ENCODE data around the gene MEX3D.
A peak's percentile ranks its signal among the peaks of the same experiment; 100 is the strongest.

MEX3D gene

GRCh38 chr19:1514986-1515721 lies 53.0 kb downstream of the MEX3D start:
- no peak for DNase-seq

DNA sequence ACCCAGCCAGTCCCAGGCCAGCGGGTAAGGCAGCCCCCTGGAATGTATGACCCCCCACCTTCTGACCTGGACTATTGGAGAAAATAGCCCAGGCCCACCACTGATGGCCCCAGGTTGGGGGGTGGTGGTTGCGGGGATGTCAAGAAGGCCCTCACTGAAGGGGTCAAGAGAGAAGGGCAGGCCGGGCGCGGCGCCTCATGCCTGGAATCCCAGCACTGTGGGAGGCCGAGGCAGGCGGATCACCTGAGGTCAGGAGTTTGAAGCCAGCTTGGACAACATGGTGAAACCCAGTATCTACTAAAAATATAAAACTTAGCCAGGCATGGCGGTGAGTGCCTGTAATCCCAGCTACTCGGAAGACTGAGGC lies 53.8 kb downstream of the MEX3D start:
- DNase-seq, result no peak

DNA sequence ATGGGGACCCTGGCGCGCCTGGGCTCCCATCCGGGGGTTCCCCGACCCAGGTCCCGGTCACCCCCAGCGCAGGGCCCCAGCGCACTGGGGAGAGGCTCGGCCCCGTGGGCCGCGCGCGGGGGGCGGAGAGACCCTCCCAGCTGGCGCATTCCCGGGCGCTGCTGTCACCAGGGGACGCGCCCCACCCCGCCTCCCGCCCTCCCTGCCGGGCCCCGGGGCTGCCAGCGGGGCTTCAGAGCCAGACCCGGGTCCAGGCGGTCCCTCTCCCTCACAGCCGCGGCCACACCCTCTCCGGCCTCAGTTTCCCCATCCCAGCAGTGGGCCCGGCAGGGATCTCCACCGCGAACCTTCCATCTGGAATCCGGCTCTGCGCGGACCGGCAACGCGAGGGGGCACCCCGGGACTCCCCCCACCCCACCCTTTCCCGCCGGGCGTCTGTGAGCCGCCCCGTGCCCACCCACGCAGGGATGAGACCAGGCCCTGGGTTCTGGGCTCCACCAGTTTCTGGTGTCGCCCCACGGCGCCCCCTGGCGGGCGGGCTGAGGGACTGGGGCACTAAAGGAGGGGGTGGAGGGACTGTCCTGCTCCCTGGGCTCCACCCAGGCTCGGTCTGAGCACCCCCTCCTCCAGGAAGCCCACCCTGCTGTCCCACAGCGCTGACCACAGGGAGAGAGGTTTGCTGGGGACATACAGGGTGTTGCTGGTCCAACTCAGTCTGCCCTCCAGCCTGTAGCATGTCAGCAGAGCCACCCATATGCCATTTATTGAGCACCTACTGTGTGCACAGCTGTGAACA lies 54.4 kb downstream of the MEX3D start:
- DNase-seq, result peak; percentile 63

DNA sequence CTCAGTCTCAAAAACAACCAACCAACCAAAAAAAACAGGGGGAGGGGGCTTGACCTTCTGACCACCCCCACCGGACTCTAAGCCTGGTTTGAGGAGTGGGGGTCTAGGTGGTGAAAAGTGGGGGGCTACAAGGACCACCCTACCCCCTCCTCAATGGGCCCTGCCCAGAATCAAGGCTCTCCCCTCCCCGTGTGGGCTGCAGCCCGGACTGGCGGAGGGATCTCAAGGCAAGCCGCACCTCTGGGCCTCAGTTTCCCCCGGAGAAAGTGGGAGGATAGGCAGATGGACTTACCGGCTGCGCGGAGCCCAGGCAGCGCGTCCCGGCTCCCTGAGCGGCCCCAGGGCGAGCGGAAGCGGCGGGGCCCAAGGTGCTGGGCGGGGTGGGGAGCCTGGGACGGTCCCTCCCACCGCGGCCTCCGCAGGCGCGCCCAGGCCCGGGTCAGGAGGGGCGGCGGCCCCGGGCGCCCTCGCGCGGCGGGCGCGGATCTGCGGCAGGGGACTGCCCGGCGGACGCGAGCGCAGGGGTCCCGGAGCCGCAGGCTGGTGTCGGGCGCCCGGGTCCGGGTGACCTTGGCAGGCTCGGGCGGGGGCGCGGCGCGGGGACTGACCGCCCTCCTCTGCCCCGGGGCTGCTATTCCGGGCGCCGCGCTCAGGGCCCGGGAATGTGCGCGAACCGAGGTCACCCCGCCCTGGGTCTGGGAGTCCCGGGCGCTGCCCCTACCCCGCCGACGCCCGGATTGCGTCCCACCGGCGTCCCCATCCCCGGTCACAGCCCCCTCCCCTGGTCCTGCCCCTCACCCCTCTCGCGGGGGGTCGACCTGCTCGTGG lies 55.2 kb downstream of the MEX3D start, which contains the start of gene ADAMTSL5:
Gene ADAMTSL5, minus strand, starts transcription at position 349 of the 828 bp plus-strand sequence. CDS start 2,076 bp downstream, outside the sequence.
- peak; percentile 70 for DNase-seq

DNA sequence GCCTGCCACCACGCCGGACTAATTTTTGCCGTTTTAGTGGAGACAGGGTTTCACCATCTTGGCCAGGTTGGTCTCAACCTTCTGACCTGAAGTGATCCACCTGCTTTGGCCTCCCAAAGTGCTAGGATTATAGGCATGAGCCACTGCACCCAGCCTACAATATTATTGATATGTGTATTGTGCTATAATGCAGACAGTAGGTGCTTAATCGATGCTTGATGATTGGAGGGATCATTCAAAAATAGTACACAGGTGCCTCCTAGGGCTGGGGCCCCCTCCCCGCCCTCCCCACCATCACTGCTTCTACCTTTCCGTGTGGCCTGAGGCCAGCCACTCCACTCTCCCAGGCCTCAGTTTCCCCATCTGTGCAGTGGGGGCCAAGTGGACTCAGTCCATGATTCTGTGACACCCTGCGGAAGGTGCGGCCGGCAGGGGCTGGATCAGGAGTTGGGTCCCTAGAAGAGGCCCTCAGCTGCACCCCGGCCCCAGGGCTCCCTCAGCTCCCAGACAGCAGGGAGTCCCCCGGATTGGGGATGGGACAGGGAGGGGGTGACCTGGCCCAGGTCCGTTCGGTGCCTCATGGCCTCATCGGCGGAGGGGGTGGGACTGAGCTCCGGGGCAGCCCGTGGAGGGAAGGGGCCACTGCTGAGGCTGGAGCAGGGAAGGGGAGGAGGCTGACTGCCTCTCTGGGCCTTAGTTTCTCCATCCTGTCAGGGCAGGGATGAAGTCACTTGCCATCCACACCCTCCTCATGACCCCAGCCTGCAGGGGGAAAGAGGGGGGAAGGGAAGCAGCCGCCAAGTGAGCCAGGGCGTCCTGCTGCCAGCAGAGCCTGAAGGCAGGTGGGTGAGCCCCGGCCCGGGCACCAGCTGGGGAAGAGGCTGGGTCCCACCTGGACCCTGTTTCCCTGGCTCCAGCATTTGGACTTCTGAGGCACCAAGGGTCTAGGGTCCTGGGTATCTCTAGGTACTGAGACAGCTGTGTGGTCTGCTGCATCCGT lies 56.5 kb downstream of the MEX3D start:
- DNase-seq, result no peak

GRCh38 chr19:1510807-1511206 lies 57.3 kb downstream of the MEX3D start:
- DNase-seq, result no peak

DNA sequence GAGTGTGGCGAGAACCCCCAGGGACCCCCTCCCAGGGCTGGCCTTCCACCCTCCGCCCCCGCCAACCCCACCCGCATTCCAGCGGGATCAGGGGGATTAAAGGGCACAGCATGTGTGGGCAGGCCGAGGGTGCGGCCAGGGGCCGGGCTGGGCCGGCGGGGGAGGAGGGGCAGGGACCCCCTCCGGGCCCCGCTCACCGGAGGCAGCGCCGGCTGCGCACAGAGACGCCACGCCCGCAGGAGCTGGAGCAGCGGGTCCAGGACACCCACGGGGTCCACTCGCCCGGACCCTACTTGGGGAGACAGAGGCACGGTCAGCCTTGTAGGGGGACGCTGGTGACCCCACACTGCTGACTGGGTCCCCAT lies 57.7 kb downstream of the MEX3D start:
- DNase-seq, result no peak

DNA sequence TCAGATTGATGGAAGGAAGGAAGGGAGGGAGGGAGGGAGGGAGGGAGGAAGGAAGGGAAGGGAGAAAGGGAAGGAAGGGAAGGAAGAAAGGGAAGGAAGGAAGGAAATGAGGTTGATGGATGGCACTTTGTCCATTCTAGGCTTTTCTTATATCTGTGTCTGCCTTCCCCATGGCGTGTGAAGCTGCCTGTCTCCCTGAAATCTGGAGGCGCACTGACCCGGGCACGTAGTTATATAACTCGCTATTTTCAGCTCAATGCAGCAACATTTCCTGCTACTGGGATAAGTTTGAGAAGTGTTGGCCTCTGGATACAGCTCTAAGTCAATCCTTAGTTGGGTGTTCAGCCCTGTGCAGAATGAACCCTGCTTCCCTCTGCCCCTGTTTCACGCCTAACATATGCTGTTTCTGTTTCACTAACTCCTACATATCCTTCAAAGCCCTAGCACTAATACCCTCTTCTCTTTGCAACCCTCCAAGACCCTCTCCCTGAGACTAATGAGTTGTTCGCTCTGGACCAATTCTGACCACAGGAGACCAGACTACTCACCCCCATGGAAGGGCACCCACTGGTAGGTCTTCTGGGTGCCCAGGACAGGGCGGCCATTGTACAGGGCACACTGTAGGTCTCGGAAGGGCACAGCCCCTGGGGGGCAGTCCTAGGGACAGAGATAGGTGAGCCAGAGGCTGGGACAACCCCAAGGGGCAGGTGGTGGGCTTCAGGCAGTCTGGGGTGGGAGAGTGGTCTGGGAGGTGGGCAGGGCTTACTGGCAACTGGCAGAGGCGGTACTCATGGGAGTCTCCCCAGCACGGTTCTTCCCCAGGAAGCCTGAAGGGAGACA lies 58.3 kb downstream of the MEX3D start:
- DNase-seq, result no peak

GRCh38 chr19:1508507-1508856 lies 59.6 kb downstream of the MEX3D start:
- no peak for DNase-seq

DNA sequence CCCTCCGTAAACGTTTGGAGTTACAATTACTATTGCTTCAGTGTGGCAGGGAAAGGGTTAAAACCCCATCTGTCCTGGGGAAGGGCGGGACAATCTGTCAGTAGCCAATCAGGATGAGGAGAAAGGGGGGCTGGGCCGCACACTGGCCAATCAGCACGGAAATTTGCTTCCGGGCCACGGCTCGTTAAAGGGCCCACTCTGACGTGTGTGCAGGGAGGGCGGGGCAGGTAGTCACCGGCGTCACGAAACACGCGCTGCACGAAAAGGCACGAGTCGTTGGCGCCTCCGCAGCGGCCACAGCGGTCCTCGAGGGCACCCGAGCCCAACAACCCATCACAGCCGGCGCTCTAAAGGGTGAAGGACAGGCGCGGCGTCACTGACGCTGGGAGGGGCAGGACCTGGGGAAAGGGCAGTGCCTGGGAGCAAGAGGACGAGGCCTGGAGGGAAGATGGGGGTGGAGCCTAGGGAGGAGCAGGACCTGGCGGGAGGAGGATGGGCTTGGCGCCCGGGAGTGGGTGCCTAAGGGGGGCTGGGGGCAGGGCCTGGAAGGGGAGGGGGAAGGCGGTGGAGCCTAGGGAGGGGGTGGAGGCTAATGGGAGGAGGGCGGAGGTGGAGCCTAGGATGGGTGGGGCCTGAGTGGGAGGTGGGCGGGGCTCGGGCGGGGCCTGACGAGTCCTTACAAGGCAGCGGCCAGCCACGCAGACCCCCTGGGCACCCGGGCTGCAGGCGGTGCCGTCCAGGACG lies 60.2 kb downstream of the MEX3D start:
- DNase-seq, result peak; percentile 96

DNA sequence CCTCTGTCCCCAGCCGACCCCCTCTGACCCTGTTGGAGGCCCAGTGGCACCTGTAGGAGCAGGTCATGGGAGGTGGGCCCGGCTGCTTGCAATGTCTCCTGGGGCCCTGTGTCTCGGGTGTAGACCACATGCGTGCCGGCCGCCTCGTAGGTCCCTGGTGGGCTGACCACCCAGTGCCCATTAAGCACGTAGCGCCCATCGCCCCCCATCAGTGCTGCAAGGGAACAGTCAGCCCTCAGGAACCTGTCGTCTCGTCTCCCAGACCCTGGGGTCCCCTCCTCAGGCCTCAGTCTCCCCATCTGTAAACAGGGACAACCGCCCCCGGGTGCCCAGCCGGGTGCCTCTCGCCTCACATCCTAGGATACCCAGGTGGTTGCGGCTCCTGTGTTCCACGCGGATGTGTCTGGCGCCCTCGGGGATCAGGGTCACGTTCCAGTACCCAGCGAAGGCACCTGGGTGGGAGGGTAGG lies 60.9 kb downstream of the MEX3D start:
- DNase-seq, result no peak

GRCh38 chr19:1505991-1506881 lies 61.9 kb downstream of the MEX3D start:
- no peak for DNase-seq

DNA sequence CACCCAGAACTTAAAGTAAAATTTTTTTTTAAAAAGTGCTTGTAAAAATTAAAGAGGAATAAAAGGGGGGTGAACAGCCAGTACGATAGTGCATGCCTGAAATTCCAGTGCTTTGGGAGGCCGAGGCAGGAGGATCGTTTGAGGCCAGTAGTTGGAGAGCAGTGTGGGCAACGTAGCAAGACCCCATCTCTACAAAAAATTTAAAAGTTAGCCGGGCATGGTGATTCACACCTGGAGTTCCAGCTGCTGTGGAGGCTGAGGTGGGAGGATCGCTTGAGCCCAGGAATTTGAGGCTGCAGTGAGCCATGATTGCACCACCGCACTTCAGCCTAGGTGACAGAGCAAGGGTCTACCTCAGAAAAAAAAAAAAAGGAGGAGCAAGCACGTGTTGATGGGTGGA lies 63.1 kb downstream of the MEX3D start:
- no peak for DNase-seq
